MCF 10A (cell line): ENCODE data around the gene LTO1. TPM values are rescaled to one million over a fixed set of nuclear protein-coding genes. Genes with fewer than 3 reads are reported as not detected.

Source experiments
- BruUV-seq: library from RNA; stranded (reverse); fragments of 400-500 nt; replicated peaks from 2 replicates; lab custom pipeline; 2021; lab: Mats Ljungman, UMichigan
- CTCF ChIA-PET: fragments of 300-600 bp; sonication (Branson Sonifier 250); formaldehyde crosslinking; extraction: SDS; loops from one replicate; lab custom pipeline; 2021; ENCODE audit warnings: antibody characterized with exemption, inconsistent platforms; lab: Yijun Ruan, JAX
- POLR2A ChIA-PET: fragments of 300-600, 350-650 bp; sonication (Branson Sonifier 250); formaldehyde crosslinking; extraction: SDS; loops from one replicate; lab custom pipeline; 2020; ENCODE audit warnings: antibody characterized with exemption, inconsistent platforms; lab: Yijun Ruan, JAX
- DNase-seq: peaks from one replicate; pipeline ENCODE4 v3.0.0-alpha.2; 2018; ENCODE audit not compliant: unreplicated experiment
- H3K27ac Mint-ChIP-seq: one replicate; pipeline ENCODE4 v1.8.0; 2022; ENCODE audit warnings: mild to moderate bottlenecking, low read depth, mixed read lengths; ENCODE audit not compliant: unreplicated experiment
- H3K27me3 Mint-ChIP-seq: one replicate; pipeline ENCODE4 v1.8.0; 2022; ENCODE audit warnings: mixed read lengths; ENCODE audit not compliant: insufficient read depth, unreplicated experiment
- H3K36me3 Mint-ChIP-seq: one replicate; pipeline ENCODE4 v1.8.0; 2022; ENCODE audit warnings: mild to moderate bottlenecking, moderate library complexity, mixed read lengths; ENCODE audit not compliant: insufficient read depth, unreplicated experiment
- H3K4me1 Mint-ChIP-seq: one replicate; pipeline ENCODE4 v1.8.0; 2022; ENCODE audit warnings: mixed read lengths; ENCODE audit not compliant: insufficient read depth, unreplicated experiment
- H3K4me3 Mint-ChIP-seq: one replicate; pipeline ENCODE4 v1.8.0; 2022; ENCODE audit warnings: mild to moderate bottlenecking, moderate library complexity, mixed read lengths; ENCODE audit not compliant: unreplicated experiment
- H3K9me3 Mint-ChIP-seq: one replicate; pipeline ENCODE4 v1.8.0; 2022; ENCODE audit warnings: mixed read lengths; ENCODE audit not compliant: unreplicated experiment
- intact Hi-C: fragments of 100-400 bp; cut with micrococcal nuclease; formaldehyde crosslinking; loops from 2 replicates; pipeline ENCODE4 v1.14.1; 2022
- total RNA-seq: library from RNA; stranded (reverse); gene quantifications from 2 replicates; pipeline ENCODE4 v1.2.3, GENCODE V29; 2022
- TF ChIP-seq, protein P1 (sequence below): fragments of 200-600 bp; IDR thresholded peaks from one replicate; pipeline ENCODE4 v1.8.0; 2022; ENCODE audit warnings: antibody characterized with exemption, mild to moderate bottlenecking; ENCODE audit not compliant: unreplicated experiment

Gene LTO1
- total RNA-seq, 1 experiment from 2014 or later: 34.2 TPM

- DNase-seq: no peak
- Mint-ChIP-seq H3K27me3 (no peaks in the 10 kb centered on the region), H3K36me3 (no peaks in the 10 kb centered on the region), H3K9me3 (no peaks in the 10 kb centered on the region), H3K27ac (no peak overlapping the region), H3K4me1 (no peaks in the 10 kb centered on the region), H3K4me3 (no peak overlapping the region)
- TF ChIP-seq, protein P1, sequence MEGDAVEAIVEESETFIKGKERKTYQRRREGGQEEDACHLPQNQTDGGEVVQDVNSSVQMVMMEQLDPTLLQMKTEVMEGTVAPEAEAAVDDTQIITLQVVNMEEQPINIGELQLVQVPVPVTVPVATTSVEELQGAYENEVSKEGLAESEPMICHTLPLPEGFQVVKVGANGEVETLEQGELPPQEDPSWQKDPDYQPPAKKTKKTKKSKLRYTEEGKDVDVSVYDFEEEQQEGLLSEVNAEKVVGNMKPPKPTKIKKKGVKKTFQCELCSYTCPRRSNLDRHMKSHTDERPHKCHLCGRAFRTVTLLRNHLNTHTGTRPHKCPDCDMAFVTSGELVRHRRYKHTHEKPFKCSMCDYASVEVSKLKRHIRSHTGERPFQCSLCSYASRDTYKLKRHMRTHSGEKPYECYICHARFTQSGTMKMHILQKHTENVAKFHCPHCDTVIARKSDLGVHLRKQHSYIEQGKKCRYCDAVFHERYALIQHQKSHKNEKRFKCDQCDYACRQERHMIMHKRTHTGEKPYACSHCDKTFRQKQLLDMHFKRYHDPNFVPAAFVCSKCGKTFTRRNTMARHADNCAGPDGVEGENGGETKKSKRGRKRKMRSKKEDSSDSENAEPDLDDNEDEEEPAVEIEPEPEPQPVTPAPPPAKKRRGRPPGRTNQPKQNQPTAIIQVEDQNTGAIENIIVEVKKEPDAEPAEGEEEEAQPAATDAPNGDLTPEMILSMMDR: no peak
- BruUV-seq: no TSS peak
- intact Hi-C loops: no loop called here
- POLR2A ChIA-PET: interaction anchor here (0.9 to 1.3 kb wide), 6 partner anchors 10 to 520 kb away, joined by 3 to 6 read pairs (median 4); no protein-coding TSS in a partner anchor
- CTCF ChIA-PET: interaction anchor here (0.6 kb wide), 1 partner anchor 33 kb away, joined by 3 read pairs; no protein-coding TSS in a partner anchor
These were observed 54.4 kb downstream of the LTO1 start for GRCh38 chr11:69620683-69621290.

- BruUV-seq: no TSS peak
- H3K4me3 Mint-ChIP-seq: no peak overlapping the region
These were observed 56.9 kb downstream of the LTO1 start for GRCh38 chr11:69618237-69618636.

GRCh38 chr11:69617682-69618081 lies 57.5 kb downstream of the LTO1 start:
- no peak for DNase-seq
- CTCF ChIA-PET: no interaction called here
- TF ChIP-seq, protein P1: no peak
- intact Hi-C loops: no loop called here
- Mint-ChIP-seq H3K9me3 (no peaks in the 10 kb centered on the region), H3K27ac (no peak overlapping the region), H3K4me3 (no peak overlapping the region), H3K4me1 (no peaks in the 10 kb centered on the region), H3K27me3 (no peaks in the 10 kb centered on the region), H3K36me3 (no peaks in the 10 kb centered on the region)
- POLR2A ChIA-PET: no interaction called here
- no TSS peak for BruUV-seq

More at GRCh38 chr11:69618237-69618636, 56.9 kb downstream of the LTO1 start:
- POLR2A ChIA-PET: no interaction called here
- DNase-seq: no peak
- CTCF ChIA-PET: no interaction called here
- intact Hi-C loops: no loop called here
- no peaks in the 10 kb centered on the region for H3K4me1 Mint-ChIP-seq
- no peaks in the 10 kb centered on the region for H3K9me3 Mint-ChIP-seq
- no peaks in the 10 kb centered on the region for H3K27me3 Mint-ChIP-seq
- H3K36me3 Mint-ChIP-seq: no peaks in the 10 kb centered on the region
- H3K27ac Mint-ChIP-seq: no peak overlapping the region
- TF ChIP-seq, protein P1: no peak

DNA sequence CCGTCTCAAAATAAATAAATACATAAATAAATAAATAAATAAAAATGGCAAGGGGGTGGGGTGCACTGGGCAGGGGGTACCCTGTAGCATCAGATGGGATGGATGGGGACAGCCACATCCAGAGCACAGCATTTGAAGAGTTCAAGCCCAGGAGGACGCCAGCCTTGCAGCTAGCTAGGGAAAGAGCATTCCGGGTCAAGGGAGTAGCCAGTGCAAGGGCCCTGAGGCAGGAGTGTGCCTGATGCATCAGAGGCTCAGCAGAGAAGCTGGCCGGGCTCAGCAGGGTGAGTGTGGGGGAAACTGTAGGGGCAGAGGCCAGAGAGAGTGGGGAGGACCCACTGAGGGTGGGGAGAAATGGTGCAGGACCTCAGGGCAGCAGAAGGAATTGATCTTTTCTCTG lies 57.9 kb downstream of the LTO1 start:
- Mint-ChIP-seq H3K4me3 (no peak overlapping the region), H3K27me3 (no peaks in the 10 kb centered on the region), H3K36me3 (no peaks in the 10 kb centered on the region), H3K4me1 (no peaks in the 10 kb centered on the region), H3K9me3 (no peaks in the 10 kb centered on the region), H3K27ac (no peak overlapping the region)
- ChIA-PET POLR2A (no interaction called here), CTCF (no interaction called here)
- no peak for DNase-seq
- TF ChIP-seq, protein P1: no peak
- BruUV-seq: no TSS peak
- intact Hi-C loops: no loop called here

Other genes starting within 250 kb of the LTO1 start
- gene LINC01488, start 193.7 kb downstream of the LTO1 start, total RNA-seq: not detected in 2 replicates
- gene CCND1, start 34.2 kb downstream of the LTO1 start, total RNA-seq: 96.6 and 106 TPM in 2 replicates
- not detected in 2 replicates for gene FGF19, start 28.7 kb upstream of the LTO1 start, total RNA-seq
- gene FGF4, start 100.0 kb upstream of the LTO1 start, total RNA-seq: not detected in 2 replicates
- not detected in 2 replicates for gene FGF3, start 144.1 kb upstream of the LTO1 start, total RNA-seq